K562 (cell line): Measurements from ENCODE around the gene CPLANE2. TPM values are rescaled to one million over a fixed set of nuclear protein-coding genes. Genes with fewer than 3 reads are reported as not detected.

Experiments
- ARID1B ChIP-seq: fragments of 450-650 bp; IDR thresholded peaks from 2 replicates; pipeline ENCODE4 v1.6.1; 2016; ENCODE audit warnings: antibody characterized with exemption, mild to moderate bottlenecking, inconsistent platforms
- ELK1 ChIP-seq: sonication (generic); formaldehyde crosslinking; IDR thresholded peaks from 2 replicates; pipeline ENCODE4 v1.8.1; 2022; ENCODE audit warnings: missing genetic modification reagents
- FOXA3 ChIP-seq, 2 experiments: fragments of 450-650 bp in 1 of 2; sonication (generic) in 1 of 2; formaldehyde crosslinking; IDR thresholded peaks in 1 of 2; conservative IDR thresholded peaks in 1 of 2; 2 replicates each; pipeline versions ENCODE4 v1.4.0 to v1.8.0; 2020 to 2022; ENCODE audit warnings: mild to moderate bottlenecking in 2 of 2, missing genetic modification reagents in 1 of 2
- HES1 ChIP-seq: fragments of 450-650 bp; IDR thresholded peaks from 2 replicates; pipeline ENCODE4 v1.6.1; 2016; ENCODE audit warnings: low read depth, mild to moderate bottlenecking, moderate library complexity
- NR4A1 ChIP-seq, 2 experiments: fragments of 250-450 bp in 1 of 2; fragments of 450-650 bp in 1 of 2; sonication (Bioruptor Pico) in 1 of 2; IDR thresholded peaks; 2 replicates each; pipeline versions ENCODE4 v1.4.0 to v1.6.1; 2016 to 2020; ENCODE audit warnings: mild to moderate bottlenecking in 2 of 2, missing compliant biosample characterization in 1 of 2, missing genetic modification characterization in 1 of 2, moderate library complexity in 1 of 2
- REST ChIP-seq, 2 experiments: fragments of 450-650 bp; formaldehyde crosslinking in 1 of 2; IDR thresholded peaks; 2 replicates each; pipeline versions ENCODE4 v1.4.0 to v1.6.1; 2014 to 2020; ENCODE audit warnings: mild to moderate bottlenecking in 2 of 2, borderline replicate concordance in 1 of 2, low read depth in 1 of 2
- TFAP4 ChIP-seq: sonication (generic); formaldehyde crosslinking; IDR thresholded peaks from 2 replicates; pipeline ENCODE4 v1.8.0; 2022; ENCODE audit warnings: missing genetic modification reagents, mild to moderate bottlenecking, moderate library complexity, borderline replicate concordance
- ZBTB9 ChIP-seq: fragments of 450-650 bp; formaldehyde crosslinking; IDR thresholded peaks from 2 replicates; pipeline ENCODE4 v1.4.0; 2020; ENCODE audit warnings: mild to moderate bottlenecking, moderate library complexity
- ZEB2 ChIP-seq: fragments of 450-650 bp; IDR thresholded peaks from 2 replicates; pipeline ENCODE4 v1.6.1; 2016
- ZNF12 ChIP-seq: sonication (generic); formaldehyde crosslinking; IDR thresholded peaks from 2 replicates; pipeline ENCODE4 v1.4.0; 2020; ENCODE audit warnings: mild to moderate bottlenecking, missing genetic modification reagents
- ZNF431 ChIP-seq: sonication (generic); formaldehyde crosslinking; IDR thresholded peaks from 2 replicates; pipeline ENCODE4 v1.8.0; 2022; ENCODE audit warnings: mild to moderate bottlenecking, missing genetic modification reagents
- ZNF766 ChIP-seq: fragments of 200-800 bp; sonication (Bioruptor generic); conservative IDR thresholded peaks from 2 replicates; pipeline ENCODE4 v1.6.1; 2016; ENCODE audit warnings: missing genetic modification characterization, missing compliant biosample characterization
- polyA plus RNA-seq, 8 experiments: library from polyadenylated mRNA; depleted of rRNA in 4 of 8; stranded (reverse) in 5 of 8; unstranded in 3 of 8; fragments of >200 nt; fragmentation: Nextera tagmentation in 2 of 8; fragmentation: Illumina TruSeq in 1 of 8; extraction: Ambion mirVana in 2 of 8; extraction: Trizol in 1 of 8; gene quantifications; 2 replicates each; pipeline versions ENCODE4 v1.2.1 to v1.2.3, GENCODE V29; 2011 to 2014; ENCODE audit warnings: inconsistent platforms in 1 of 8, missing spikeins in 1 of 8
- total RNA-seq, 7 experiments: library from RNA; depleted of rRNA in 6 of 7; stranded (reverse); fragments of >200 nt in 6 of 7; fragmentation: Illumina TruSeq in 2 of 7; extraction: Trizol in 2 of 7; gene quantifications; 2 replicates each; pipeline versions ENCODE4 v1.2.1 to v1.2.3, GENCODE V29; 2011 to 2021; ENCODE audit warnings: low replicate concordance in 1 of 7

Gene CPLANE2
- total and polyA plus RNA-seq, 9 of the 15 experiments (the other 6 are each of a cell fraction or from before 2014, with no cell fraction given), result 0.17 to 20.9 (median 8.1) TPM

- TF ChIP-seq REST (IDR thresholded peaks at IDR 0.05; ENCODE audit: borderline replicate concordance) (peak; percentile 92), REST (CRISPR knock-in tag; IDR thresholded peaks at IDR 0.05; ENCODE audit: low read depth) (peak; percentile 45; the same call in 1 of the 2 replicates), ZNF12 (0 out of 2 replicates have a peak, but pooled peaks have one; percentile 59), ZNF766 (peak; percentile 97), ZBTB9 (CRISPR knock-in tag) (peak; percentile 95), ELK1 (CRISPR knock-in tag) (no peak), ZNF431 (CRISPR knock-in tag) (no peak), ARID1B (peak; percentile 97), NR4A1 (CRISPR knock-in tag; IDR thresholded peaks at IDR 0.05) (no peak), NR4A1 (tag; IDR thresholded peaks at IDR 0.05) (peak; percentile 98), HES1 (peak; percentile 77), TFAP4 (CRISPR knock-in tag) (peak; percentile 89), FOXA3 (CRISPR knock-in tag; conservative IDR thresholded peaks at IDR 0.05 in 1 of 2, IDR thresholded peaks at IDR 0.05 in 1 of 2) (0 out of 4 replicates have a peak, but pooled peaks of 1 of the 2 experiments have one; percentile 11), ZEB2 (peak; percentile 70; the same call in 1 of the 2 replicates)
Observed at GRCh38 chr1:16248603-16249516, 11.9 kb upstream of the CPLANE2 start (continued).
